GM18873 (cell line): ENCODE results near the gene MORN2.

Experiments
- ATAC-seq: cut with Tn5 transposase; IDR thresholded peaks from one replicate; pipeline ENCODE4 v1.9.1; 2021; ENCODE audit warnings: mild to moderate bottlenecking, moderate library complexity, moderate number of reproducible peaks; ENCODE audit not compliant: unreplicated experiment, low FRiP score

The MORN2 gene

GRCh38 chr2:38889045-38889444 lies 13.3 kb downstream of the MORN2 start:
- ATAC-seq, result no peak

- ATAC-seq, result no peak
Observed at GRCh38 chr2:38889575-38889974, 13.8 kb downstream of the MORN2 start, which contains the start of gene ARHGEF33. Gene ARHGEF33 (plus strand): TSS chr2:38889875. CDS start chr2:38919448, 29,573 bp downstream.

GRCh38 chr2:38892819-38893218 lies 17.0 kb downstream of the MORN2 start:
- ATAC-seq, result no peak

- ATAC-seq, result no peak
Observed at GRCh38 chr2:38898256-38898655, 22.5 kb downstream of the MORN2 start.

- no peak for ATAC-seq
Observed at GRCh38 chr2:38900726-38901125, 24.9 kb downstream of the MORN2 start.

GRCh38 chr2:38905251-38905650 lies 29.5 kb downstream of the MORN2 start:
- ATAC-seq, result no peak

GRCh38 chr2:38907242-38907641 lies 31.5 kb downstream of the MORN2 start:
- no peak for ATAC-seq

GRCh38 chr2:38907743-38908562 lies 32.2 kb downstream of the MORN2 start:
- peak; percentile 90 for ATAC-seq

- ATAC-seq, result no peak
Observed at GRCh38 chr2:38909872-38910271, 34.1 kb downstream of the MORN2 start.

- ATAC-seq, result no peak
Observed at GRCh38 chr2:38911191-38911590, 35.4 kb downstream of the MORN2 start.

GRCh38 chr2:38912619-38913018 lies 36.8 kb downstream of the MORN2 start:
- ATAC-seq, result no peak

- no peak for ATAC-seq
Observed at GRCh38 chr2:38922389-38922788, 46.6 kb downstream of the MORN2 start.

GRCh38 chr2:38922902-38923301 lies 47.1 kb downstream of the MORN2 start:
- no peak for ATAC-seq

GRCh38 chr2:38925982-38926381 lies 50.2 kb downstream of the MORN2 start:
- no peak for ATAC-seq

- ATAC-seq, result no peak
Observed at GRCh38 chr2:38930600-38930999, 54.8 kb downstream of the MORN2 start.
